Measurements from ENCODE around the gene TTC16. TPM values are rescaled to one million over a fixed set of nuclear protein-coding genes. Genes with fewer than 3 reads are reported as not detected.

TTC16 gene
- total and polyA plus RNA-seq, 2 of the 8 experiments (the other 6 are each of a cell fraction or from before 2014, with no cell fraction given) = 0.03 TPM; not detected in 1

DNA sequence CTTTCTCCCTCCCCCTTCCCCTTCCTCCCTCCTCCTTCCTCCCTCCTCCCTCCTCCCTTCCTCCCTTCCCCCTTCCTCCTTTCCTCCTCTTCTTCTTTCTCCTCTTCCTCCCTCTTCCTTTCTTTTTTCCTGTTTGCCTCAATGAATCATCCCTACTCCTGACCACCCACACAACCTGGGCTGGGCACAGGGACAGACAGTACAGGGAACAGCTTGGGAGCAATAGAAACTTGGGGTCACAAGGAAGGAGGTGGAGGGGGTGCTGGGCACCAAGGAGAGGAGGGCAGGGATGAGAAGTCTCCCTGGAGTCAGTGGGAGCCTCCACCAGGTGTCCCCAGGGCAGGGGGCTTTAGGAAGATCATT is 5.0 kb downstream of the TTC16 start:
- CTCF ChIA-PET (ENCODE audit: partially characterized antibody) = interaction anchor here (1.0 to 1.6 kb wide), 2 partner anchors 9 to 14 kb away, joined by 3 to 5 read pairs; partner anchors contain the start of gene TOR2A

More for the DNA sequence above, 5.0 kb downstream of the TTC16 start:
- no peak overlapping the region for H4K5ac ChIP-seq (ENCODE audit: insufficient read length, low read depth, low read length)
- H3K79me2 ChIP-seq (ENCODE audit: control insufficient read depth in 1 of 2, insufficient read depth in 2 of 2, low read length in 2 of 2) = no peaks in the 10 kb centered on the region
- DNase-seq (ENCODE audit: low read depth in 1 of 2, low spot score in 2 of 2) (no peak), FAIRE-seq (no peak)
- no peak overlapping the region for H4K8ac ChIP-seq (ENCODE audit: extremely low read depth, insufficient read depth, low read length)
- H2BK5ac ChIP-seq (ENCODE audit: low read depth, low read length) = no peak overlapping the region
- H3K27ac ChIP-seq (ENCODE audit: low read depth, low read length) = no peak overlapping the region
- no peak overlapping the region for H3K4me2 ChIP-seq (ENCODE audit: insufficient read depth in 1 of 2, low read depth in 2 of 2, low read length in 2 of 2)
- H3K36me3 ChIP-seq (ENCODE audit: control insufficient read depth in 2 of 4, insufficient read depth in 4 of 4, low read length in 3 of 4) = no peaks in the 10 kb centered on the region
- H3K9me3 ChIP-seq (ENCODE audit: insufficient read depth in 2 of 2, low read depth in 1 of 2, low read length in 1 of 2) = no peaks in the 10 kb centered on the region
- H3K4ac ChIP-seq (replicated peaks; ENCODE audit: insufficient read length, low read depth, low read length) = no peak overlapping the region
- H4K91ac ChIP-seq (replicated peaks; ENCODE audit: insufficient read length, low read length) = no peak overlapping the region
- no peak overlapping the region for H3K23ac ChIP-seq (ENCODE audit: insufficient read length)
- H3K27me3 ChIP-seq (replicated peaks in 1 of 4; ENCODE audit: control insufficient read depth in 3 of 4, extremely low read depth in 1 of 4, insufficient read depth in 3 of 4, low read length in 3 of 4) = no peaks in the 10 kb centered on the region
- H2BK12ac ChIP-seq (ENCODE audit: low read depth, low read length) = peak overlapping the region; percentile 83; the same call in 1 of the 2 replicates
- no peak overlapping the region for H3K18ac ChIP-seq (ENCODE audit: extremely low read depth, low read length)
- H2BK20ac ChIP-seq (ENCODE audit: low read length) = 0 out of 2 replicates have a peak overlapping the region, but pooled peaks have one; percentile 10
- no peak overlapping the region for H2AK5ac ChIP-seq (ENCODE audit: low read depth, low read length)
- H3K23me2 ChIP-seq (ENCODE audit: low read depth, low read length) = peaks cover 3% of the 10 kb centered on the region; the same call in 1 of the 2 replicates
- TF ChIP-seq NANOG (IDR thresholded peaks at IDR 0.05; ENCODE audit: insufficient read depth, low read depth, low read length, poor library complexity, severe bottlenecking) (no peak), SAP30 (IDR thresholded peaks at IDR 0.05; ENCODE audit: insufficient read depth, insufficient replicate concordance, low read length) (no peak), HDAC6 (IDR thresholded peaks at IDR 0.05; ENCODE audit: low read depth, low read length) (no peak), CTCF (IDR thresholded peaks at IDR 0.05; ENCODE audit: control extremely low read depth in 1 of 3, insufficient read depth in 1 of 3, low read depth in 1 of 3, low read length in 3 of 3) (no peak), RXRA (IDR thresholded peaks at IDR 0.05; ENCODE audit: insufficient read depth, low read depth, low read length) (no peak), CHD2 (IDR thresholded peaks at IDR 0.05; ENCODE audit: low read length) (no peak), BCL11A (IDR thresholded peaks at IDR 0.05; ENCODE audit: low read depth in 2 of 2, low read length in 2 of 2) (no peak), GTF2F1 (IDR thresholded peaks at IDR 0.05; ENCODE audit: borderline replicate concordance, low read depth, low read length) (no peak), JUND (IDR thresholded peaks at IDR 0.05; ENCODE audit: low read length) (no peak), CTBP2 (IDR thresholded peaks at IDR 0.05; ENCODE audit: borderline replicate concordance, insufficient read depth, insufficient read length, low read length) (no peak), FOSL1 (IDR thresholded peaks at IDR 0.05; ENCODE audit: insufficient read depth, low read depth, low read length) (no peak), YY1 (IDR thresholded peaks at IDR 0.05; ENCODE audit: low read depth, low read length) (no peak), SP4 (IDR thresholded peaks at IDR 0.05; ENCODE audit: low read length) (no peak)
- H3K9ac ChIP-seq (replicated peaks in 1 of 4; ENCODE audit: extremely low read depth in 1 of 4, low read depth in 3 of 4, low read length in 3 of 4) = no peak overlapping the region
- H3K4me3 ChIP-seq (ENCODE audit: extremely low read depth in 1 of 4, insufficient read depth in 2 of 4, low read depth in 3 of 4, low read length in 4 of 4) = no peak overlapping the region
- H3K4me1 ChIP-seq (replicated peaks in 1 of 4; ENCODE audit: control insufficient read depth in 3 of 4, insufficient read depth in 4 of 4, low read length in 3 of 4) = peaks cover 0 to 23% (median 16%) of the 10 kb centered on the region in 4 experiments; a peak in 6 of 7 replicates
- H3K14ac ChIP-seq (ENCODE audit: insufficient read length) = no peak overlapping the region
- POLR2A ChIA-PET (ENCODE audit: partially characterized antibody) = no interaction called here
- peak overlapping the region; percentile 4; the same call in 1 of the 2 replicates for H2BK15ac ChIP-seq (ENCODE audit: low read length)
- H2BK120ac ChIP-seq (replicated peaks; ENCODE audit: low read depth, low read length) = no peak overlapping the region
- no peak overlapping the region for H2AFZ ChIP-seq (ENCODE audit: low read length)
- no peak overlapping the region for H3K56ac ChIP-seq (replicated peaks; ENCODE audit: insufficient read length, low read depth, low read length)
- H4K20me1 ChIP-seq (replicated peaks in 1 of 2; ENCODE audit: control insufficient read depth in 1 of 2, insufficient read depth in 2 of 2, low read length in 2 of 2) = no peaks in the 10 kb centered on the region
- H3K79me1 ChIP-seq (ENCODE audit: low read depth, low read length) = no peaks in the 10 kb centered on the region
